Measurements from ENCODE around the gene REM2.

The REM2 gene

GRCh38 chr14:22839159-22839779 lies 43.8 kb upstream of the REM2 start:
- no peak for DNase-seq (ENCODE audit: low read depth in 1 of 2, low spot score in 1 of 2)
- no peak overlapping the region for H3K27ac ChIP-seq (replicated peaks)
- no peaks in the 10 kb centered on the region for H3K27me3 ChIP-seq (ENCODE audit: insufficient read depth, poor library complexity, severe bottlenecking)
- H3K4me3 ChIP-seq (replicated peaks; ENCODE audit: insufficient read depth, low read length), result no peak overlapping the region
- TF ChIP-seq POLR2AphosphoS5 (IDR thresholded peaks at IDR 0.05; ENCODE audit: low read depth) (no peak), REST (IDR thresholded peaks at IDR 0.05; ENCODE audit: insufficient replicate concordance, low read depth) (no peak), GABPA (IDR thresholded peaks at IDR 0.05; ENCODE audit: low read depth) (no peak), SPI1 (IDR thresholded peaks at IDR 0.05; ENCODE audit: borderline replicate concordance, low read depth) (no peak), CTCF (IDR thresholded peaks at IDR 0.05; ENCODE audit: insufficient read depth, low read length) (no peak)

- no peaks in the 10 kb centered on the region for H3K27me3 ChIP-seq (ENCODE audit: insufficient read depth, poor library complexity, severe bottlenecking)
- no peak overlapping the region for H3K27ac ChIP-seq (replicated peaks)
Measured at GRCh38 chr14:22841311-22841710, 41.7 kb upstream of the REM2 start.

More at GRCh38 chr14:22841311-22841710, 41.7 kb upstream of the REM2 start:
- H3K4me3 ChIP-seq (replicated peaks; ENCODE audit: insufficient read depth, low read length), result no peak overlapping the region
- no peak for DNase-seq (ENCODE audit: low read depth in 1 of 2, low spot score in 1 of 2)
- TF ChIP-seq SPI1 (IDR thresholded peaks at IDR 0.05; ENCODE audit: borderline replicate concordance, low read depth) (no peak), REST (IDR thresholded peaks at IDR 0.05; ENCODE audit: insufficient replicate concordance, low read depth) (no peak), CTCF (IDR thresholded peaks at IDR 0.05; ENCODE audit: insufficient read depth, low read length) (no peak), GABPA (IDR thresholded peaks at IDR 0.05; ENCODE audit: low read depth) (no peak), POLR2AphosphoS5 (IDR thresholded peaks at IDR 0.05; ENCODE audit: low read depth) (no peak)
